Sciatic nerve (tissue), 2 donors: Measurements from ENCODE around the gene RNLS. TPM values are rescaled to one million over a fixed set of nuclear protein-coding genes. Genes with fewer than 3 reads are reported as not detected.

Experiments
- ATAC-seq: fragments of 200-7000 bp; cut with Tn5 transposase; one replicate; pipeline ENCODE4 v1.9.1; 2020; ENCODE audit warnings: mild to moderate bottlenecking, moderate library complexity
- DNase-seq: peaks from one replicate; pipeline ENCODE4 v3.0.0-alpha.2; 2020; ENCODE audit warnings: low spot score
- intact Hi-C: fragments of 100-400 bp; cut with DNase I; formaldehyde crosslinking; loops from one replicate; pipeline ENCODE4 v1.14.2; 2022
- total RNA-seq: library from RNA; stranded (reverse); fragmentation: NEBNext Ultra II Directional; extraction: Animal tissue kit (Norgen Biotek cat#: 25700); gene quantifications from one replicate; pipeline ENCODE4 v1.2.1, GENCODE V29; 2021
- donor health status: DM: no; HTN: no; CAD: no.
- donor health status: DM: no; HTN: no; CAD: no.

The RNLS gene
- total RNA-seq, 1 donor from 2014 or later, result 5.5 TPM

DNA sequence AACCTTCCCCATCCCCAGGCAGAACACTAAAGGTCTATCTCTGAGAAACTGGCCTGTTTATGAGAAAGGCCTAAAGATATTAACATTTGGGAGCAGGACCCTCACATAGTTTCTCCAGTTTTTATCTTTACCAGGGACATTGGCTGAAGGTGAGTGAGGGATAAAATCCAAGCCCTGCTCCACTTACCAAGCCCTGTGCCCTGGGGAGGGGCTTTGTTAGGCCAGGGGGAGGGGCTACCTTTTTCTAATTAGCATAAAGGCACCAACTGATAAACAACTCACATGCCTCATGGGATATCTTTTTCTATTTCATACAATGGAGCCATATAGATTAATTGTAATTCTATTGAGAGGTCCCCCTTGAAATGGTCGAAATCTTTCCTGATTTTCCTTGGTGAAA, 55.9 kb downstream of the RNLS start:
- intact Hi-C loops, result no loop called here
- ATAC-seq, result no peak

DNA sequence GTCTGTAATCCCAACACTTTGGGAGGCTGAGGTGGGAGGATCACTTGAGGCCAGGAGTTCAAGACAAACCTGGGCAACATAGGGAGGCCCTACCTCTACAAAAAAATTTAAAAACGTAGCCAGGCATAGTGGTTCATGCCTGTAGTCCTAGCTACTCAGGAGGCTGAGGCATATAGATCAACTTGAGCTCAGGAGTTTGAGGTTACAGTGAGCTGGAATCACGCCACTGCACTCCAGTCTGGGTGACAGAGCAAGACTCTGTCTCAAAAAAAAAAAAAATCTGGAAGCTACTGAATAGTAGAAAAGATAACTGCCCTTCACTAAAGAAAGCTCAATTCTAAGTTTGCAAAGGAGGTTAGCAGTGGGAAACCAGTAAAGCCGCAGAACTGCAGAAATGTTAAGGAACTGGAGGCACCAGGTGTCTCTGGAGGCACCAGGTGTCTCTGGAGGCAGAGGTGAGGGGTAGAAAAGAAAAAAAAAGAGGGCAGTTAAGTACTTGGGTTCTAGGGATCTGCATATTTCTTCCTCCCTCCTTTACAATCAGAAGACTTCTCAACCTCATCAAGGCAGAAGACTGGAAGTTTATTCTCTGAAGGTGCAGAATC, 56.5 kb downstream of the RNLS start:
- no peak for ATAC-seq
- no peak for DNase-seq
- intact Hi-C loops, result no loop called here

More for the DNA sequence above, 55.9 kb downstream of the RNLS start:
- DNase-seq, result no peak

DNA sequence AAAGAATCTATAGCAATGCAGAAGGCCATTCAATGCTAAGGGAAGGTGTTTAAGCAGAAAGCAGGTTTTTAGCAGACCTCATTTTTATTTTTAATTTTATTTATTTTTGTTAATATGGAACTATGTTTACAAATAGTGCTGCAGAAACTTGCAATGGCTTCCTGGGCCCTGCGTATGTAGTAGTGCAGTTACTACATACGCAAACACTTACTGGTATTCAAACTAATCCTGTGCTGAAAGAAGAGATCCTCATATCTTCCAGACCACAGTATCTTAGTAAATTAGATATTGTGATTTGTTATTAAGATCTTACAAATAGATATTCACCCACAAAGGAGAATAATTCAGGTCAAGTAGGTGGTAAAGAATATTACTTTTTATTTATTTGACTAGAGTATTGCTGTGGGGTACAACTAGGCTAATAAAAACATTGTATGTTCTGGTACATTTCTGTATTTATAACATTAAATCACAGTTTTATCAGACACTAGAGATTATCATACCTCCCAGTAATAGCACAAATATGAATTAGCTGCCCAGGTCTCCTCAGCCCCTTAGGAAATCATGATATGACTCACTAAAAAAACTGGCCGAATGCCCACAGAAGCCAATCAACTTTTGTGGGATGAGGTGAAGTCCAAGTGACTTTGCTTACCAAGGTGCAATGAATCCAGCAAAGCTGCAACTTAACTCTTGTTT, 57.6 kb downstream of the RNLS start:
- intact Hi-C loops, result no loop called here
- DNase-seq, result no peak
- no peak for ATAC-seq

DNA sequence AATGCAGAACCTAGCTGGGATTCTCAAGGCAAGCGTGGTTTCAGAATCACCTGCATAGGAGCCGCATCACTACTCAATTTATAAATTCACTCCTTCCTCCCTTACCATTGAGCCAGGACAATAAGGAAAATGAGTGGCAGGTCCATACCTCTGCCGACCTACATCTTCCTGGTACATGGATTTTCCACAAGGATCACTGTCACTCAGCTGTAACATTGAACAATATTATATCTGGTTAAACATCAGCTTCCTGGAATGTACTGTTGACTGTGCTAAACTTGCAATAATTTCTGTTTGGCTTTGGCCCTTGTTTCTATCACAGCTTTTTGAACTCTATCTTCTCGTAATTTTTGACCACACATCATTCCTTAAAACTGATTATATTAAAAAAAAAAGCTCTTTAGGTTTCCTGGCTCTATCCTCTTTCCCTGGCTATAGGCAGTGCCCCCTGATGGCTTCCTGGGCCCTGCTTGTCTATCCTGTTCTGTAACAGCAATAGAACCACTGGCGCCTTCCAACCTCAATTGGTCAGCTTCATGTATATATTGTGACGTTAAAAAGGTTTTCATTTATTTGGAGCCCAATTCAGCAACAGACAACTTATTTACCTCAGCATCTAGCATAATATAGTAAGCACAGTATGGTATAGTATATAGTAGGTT, 59.2 kb downstream of the RNLS start:
- ATAC-seq (no peak), DNase-seq (no peak)
- intact Hi-C loops, result no loop called here

DNA sequence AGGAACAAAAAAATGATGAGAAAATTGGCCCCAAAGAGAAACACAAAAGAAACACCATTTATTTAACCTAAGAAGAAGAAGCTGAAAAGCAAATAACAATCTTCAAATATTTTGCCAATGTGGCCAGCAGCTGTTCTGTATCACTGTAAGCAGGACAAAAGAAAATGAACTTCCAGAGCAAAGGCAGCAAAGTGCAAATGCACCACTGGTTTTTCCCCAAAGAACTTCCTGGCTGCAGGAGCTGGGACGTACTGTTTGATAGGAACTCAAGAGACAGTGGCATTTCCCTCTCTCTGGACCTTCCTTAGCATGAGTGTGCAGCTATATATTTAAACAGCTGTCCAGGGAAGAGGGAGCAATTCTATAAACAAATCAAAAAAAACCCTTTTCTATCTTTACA, 60.4 kb downstream of the RNLS start:
- intact Hi-C loops, result no loop called here
- ATAC-seq (no peak), DNase-seq (no peak)

DNA sequence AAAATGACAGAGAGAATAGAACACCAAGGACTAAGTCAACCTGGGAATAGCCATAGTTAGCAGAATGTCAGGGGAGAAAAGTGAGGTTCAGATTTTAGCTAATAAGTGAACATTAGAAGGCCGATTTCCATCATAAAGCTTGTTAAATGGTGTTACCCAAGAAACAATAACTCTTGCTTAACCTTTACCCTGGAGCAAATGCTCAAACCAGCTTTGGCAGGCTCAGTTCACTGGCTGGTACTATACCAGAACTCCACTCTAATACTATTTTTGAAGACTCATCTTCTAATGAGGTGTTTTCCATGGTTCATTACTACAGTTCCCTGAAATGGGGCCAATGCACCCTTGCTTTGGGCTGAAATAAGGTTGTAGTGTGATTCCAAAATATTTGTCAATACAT, 61.3 kb downstream of the RNLS start:
- intact Hi-C loops, result no loop called here
- DNase-seq (no peak), ATAC-seq (no peak)

DNA sequence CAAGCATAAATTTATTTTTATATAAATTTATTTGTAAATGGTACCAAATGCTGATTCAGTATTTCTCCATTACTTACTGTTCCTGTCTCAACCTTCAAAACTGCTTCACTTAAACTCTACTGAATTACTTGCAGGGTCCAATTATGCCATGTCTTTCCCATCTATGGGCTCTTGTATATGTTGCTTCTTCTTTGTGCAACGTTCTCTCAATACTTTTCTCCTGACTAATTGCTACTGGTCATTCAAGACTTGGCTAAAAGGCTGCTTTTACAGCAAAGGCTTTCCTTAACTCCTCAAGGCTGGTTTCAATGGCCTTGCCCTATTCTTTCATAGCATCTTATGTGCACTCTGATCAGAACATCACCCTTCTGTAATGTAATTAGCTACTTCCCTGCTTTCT, 67.9 kb downstream of the RNLS start:
- no peak for ATAC-seq
- no peak for DNase-seq
- intact Hi-C loops, result no loop called here

DNA sequence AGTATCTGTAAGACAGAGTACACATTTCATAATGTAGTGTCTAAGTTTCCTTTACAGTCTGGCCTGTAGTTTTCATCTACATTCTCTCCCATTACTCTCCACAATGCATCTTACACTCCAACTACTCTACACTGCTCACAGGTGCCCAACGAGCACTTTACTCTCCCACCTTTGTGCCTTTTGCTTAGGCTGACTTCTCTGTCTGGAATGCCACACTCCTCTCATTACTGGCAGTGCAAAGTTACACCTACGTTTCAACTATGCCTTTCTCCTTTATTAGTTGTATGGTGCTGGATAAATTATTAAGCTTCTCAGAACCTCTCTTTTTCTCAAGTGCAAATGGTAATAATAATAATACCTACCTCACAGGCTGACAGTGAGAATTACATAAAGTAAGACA, 70.5 kb downstream of the RNLS start:
- intact Hi-C loops, result no loop called here
- DNase-seq (no peak), ATAC-seq (no peak)

DNA sequence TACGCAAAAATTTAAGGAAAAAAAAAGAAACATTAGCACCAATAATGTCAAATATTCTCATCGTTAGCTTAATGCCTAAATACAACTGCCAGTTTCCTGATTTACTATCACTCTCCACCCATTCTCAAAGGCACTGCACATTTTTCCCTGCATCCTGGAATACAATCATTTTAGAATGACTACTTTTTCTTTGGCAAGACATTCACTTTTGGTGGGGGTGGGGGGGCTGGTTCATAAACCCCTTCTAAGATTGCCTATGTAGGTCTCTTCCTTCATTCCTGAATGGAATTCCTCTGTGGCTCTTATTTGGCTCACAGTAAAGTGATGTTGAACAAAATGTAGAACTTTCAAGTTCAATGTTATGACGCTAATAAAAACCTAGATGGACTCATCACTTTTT, 74.3 kb downstream of the RNLS start:
- no peak for ATAC-seq
- intact Hi-C loops, result no loop called here
- no peak for DNase-seq

DNA sequence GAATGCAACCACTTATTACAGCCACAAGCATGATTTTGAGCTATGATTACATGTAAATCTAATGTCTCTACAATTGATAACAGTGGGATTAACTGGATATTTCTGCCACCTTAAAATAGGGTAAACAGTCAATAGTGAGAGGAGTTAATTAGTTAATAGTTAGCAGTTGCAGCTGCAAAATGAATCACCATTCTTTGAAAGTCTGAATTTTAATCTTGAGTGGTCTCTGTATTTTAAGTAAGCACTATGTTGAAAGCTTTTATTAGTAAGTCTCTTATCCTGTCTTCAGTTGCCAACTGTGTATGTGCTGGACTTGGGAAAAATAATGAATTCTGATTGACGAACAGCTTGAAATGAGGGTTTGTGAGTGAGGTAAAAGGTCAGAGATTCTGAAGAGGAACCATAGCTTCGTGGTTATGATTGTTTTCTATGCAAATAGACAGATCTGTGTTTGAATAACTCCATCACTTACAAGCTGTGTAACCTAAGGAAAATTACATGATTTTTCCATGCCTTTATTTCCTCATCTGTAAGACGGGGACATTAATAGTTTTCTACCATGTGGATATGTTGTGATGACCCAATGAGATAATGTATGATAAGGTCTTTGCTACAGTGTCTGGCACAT, 75.2 kb downstream of the RNLS start:
- no peak for ATAC-seq
- DNase-seq, result no peak

DNA sequence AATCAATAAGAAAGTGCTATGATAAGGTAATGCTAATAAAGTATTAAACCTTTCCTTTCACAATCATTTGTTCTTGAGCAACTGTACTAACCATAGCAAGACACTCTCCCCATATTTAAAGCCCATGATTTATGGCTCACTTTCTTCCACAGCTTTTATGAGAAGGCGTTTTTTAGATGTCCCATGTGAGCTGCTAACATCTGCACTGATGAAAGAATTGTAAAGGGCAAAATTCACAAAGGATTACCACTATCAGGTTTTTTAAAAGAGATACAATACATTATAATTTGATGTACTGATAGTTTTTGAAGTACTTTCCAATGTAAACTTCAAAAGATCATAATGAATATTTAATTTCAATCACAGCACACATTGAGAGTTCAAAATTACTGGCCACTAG, 75.7 kb downstream of the RNLS start:
- ATAC-seq (no peak), DNase-seq (no peak)
- intact Hi-C loops, result no loop called here

More for the DNA sequence above, 75.2 kb downstream of the RNLS start:
- intact Hi-C loops, result no loop called here

DNA sequence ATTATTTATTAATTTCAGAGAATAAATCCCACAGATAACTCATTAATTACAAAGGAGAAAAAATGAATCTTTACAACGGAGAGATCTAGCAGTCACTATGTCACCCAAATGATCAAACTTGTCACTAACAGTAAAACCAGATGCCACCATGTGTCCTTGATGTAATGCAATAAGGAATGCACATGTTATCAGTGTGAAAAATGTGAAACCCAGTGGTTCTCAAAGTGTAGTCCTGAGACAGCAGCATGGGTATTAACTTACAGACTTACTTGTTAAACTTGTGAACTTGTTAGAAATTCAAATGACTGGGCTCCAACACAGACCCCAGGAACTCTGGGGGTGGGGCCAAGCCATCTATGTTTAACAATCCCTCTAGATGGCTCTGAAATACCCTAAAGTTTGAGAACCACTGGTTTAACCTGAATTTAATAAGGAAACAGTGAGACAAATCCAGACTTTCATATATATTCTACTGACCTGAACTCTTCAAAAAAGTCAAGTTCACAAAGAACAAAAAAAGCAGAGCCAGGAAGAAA, 77.4 kb downstream of the RNLS start:
- ATAC-seq (no peak), DNase-seq (no peak)
- intact Hi-C loops, result no loop called here

DNA sequence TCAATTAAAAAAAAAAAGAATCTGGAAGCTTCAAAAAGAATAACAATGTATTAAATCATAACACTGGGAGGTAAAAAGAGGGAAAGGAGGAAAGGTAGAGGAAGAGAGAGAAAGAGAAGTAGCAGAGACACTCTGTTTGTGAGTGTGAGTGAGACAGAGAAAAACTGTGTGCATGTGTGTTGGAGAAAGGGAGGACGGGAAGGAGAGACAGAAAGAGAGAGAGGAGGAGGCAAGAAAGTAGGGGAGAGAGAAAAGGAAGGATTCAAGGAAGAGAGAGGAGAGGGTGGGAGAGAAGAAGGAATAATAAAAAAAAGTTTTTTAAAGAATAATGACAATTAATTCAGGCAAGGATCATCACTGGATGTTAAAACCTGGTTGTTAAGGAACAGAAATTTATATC, 77.9 kb downstream of the RNLS start:
- intact Hi-C loops, result no loop called here
- DNase-seq, result no peak
- no peak for ATAC-seq

DNA sequence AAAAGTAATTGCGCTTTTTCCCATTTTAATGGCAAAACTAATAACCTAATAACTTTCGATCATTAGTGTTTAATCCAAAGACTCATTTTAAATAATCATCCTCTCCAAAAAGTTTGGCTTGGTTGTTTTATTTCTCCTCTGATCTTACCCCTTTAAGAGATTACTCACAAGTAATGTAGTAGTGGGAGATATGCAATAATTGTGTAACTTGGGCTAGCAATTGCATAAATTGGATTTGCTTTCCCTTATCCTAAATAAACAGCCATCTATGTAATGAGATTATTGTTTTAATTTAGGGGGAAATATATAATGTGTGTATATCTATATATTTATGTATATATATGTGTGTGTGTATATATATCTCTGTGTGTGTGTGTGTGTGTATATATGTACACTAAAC, 82.5 kb downstream of the RNLS start:
- DNase-seq, result no peak
- no peak for ATAC-seq
- intact Hi-C loops, result no loop called here

DNA sequence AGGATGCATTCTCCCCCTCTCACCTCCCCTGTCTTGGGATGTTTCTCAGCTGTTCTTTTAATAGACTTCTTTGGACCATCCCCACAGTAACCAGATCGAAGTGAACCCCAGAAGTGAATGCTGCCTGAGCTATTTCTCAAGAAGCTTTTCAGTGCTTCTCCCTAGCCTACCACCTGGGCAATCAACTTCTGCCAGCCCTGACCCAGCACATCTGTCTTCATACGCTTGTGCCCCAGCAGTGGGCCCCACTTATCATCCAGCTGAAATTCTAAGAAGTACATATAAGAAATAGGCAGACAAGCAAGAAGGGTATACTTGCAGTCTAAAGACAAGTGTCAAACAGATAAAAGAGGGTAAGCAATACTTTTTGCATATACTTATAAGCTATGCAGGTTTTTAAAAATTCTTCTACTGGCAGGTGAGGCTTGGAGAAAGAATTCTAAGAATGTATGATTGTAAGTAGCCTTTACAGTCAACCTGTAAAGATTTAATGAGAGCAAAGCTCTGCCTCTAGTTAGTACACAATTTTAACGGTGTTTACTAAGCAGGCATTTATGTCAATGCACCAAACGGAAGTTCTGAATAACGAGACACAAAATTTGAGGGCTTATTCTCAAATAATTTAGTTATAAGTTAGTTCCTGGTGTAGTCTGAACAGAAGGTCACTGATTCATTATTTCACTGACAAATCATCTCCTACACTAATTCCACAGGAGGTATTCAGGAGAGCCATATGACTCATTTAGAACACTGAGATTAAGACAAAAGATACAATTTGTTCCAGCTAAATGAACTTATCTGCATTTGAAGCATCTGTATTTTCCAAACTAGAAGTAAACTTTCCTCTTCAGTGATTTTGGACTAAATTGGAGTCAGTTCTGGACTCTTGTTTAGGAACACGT, 83.3 kb downstream of the RNLS start:
- DNase-seq, result no peak
- no peak for ATAC-seq
- intact Hi-C loops, result no loop called here

DNA sequence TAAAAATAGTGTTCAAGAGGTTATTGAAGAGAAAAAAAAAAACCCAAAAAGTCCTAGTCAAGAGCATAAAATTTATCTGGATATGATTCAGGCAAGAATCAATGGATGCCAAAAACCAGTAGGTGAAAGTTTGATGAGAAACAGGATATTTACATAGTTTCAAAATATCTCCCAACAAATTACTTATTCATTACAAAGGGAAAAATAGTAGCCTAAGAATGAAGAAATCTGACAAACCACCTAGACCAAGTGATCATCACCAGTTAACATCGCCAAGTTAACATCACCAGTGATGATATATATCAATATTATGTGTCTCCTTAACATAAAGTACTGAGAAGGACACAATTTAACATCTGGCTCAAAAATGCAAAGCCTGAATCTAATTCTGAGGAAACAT, 85.2 kb downstream of the RNLS start:
- intact Hi-C loops, result no loop called here
- DNase-seq (no peak), ATAC-seq (no peak)

DNA sequence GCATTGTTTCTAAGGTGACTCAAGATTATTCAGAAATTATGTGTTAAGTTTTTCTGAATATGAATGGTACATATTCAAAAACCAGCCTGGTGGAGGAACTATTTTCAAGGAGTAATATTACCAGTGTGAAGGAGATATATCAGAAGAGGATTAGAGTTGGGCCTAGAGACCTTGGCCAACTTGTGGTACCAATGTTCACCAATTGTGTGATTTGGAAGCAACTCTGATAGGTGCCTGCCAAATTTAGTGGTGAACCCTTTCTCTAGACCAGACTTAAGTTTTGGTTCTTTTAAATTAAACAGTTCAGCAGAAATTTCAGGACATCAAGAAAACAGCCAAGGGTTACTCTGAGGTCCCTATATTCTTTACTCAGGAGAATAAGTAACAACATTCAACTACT, 88.6 kb downstream of the RNLS start:
- intact Hi-C loops, result no loop called here

DNA sequence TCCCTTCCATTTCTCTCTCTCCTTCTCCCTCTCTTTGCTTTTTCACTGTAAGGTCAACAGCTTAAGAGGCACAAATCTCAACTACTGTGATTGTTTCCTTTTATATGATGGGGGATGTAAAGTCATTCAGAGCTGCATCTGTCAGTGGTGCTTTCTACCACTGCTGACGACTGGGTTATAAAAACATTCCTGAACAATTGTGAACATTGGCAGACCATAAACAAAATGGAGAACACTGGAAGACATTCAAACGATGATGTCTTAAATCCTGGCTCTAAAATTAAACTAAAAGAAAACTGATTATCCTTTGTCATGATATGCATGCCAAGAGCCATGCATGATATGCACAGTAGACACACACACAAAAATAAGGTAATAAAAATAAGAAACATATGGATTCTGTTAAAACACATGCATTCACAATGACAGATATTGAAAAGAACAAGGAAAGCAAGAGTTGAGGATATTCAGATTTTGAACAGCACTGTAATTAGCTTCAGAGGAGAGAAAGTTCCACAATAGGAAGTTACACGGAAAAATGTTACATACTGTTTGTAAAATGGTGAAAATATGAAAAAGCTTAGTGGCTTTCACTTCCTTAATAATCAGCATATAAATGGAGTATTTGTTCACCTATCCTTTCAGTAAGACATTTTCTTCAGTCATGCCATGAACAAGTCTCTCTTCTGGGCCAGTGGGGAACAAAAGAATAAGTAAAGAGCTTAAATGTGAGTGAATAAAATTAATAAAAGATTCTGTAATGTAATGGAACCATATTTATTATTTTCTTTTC, 89.2 kb downstream of the RNLS start:
- DNase-seq (no peak), ATAC-seq (no peak)
- intact Hi-C loops, result no loop called here

More for the DNA sequence above, 88.6 kb downstream of the RNLS start:
- DNase-seq (no peak), ATAC-seq (no peak)
